Neural cell (in vitro differentiated cells): ENCODE measurements around the gene PTCD2. TPM values are rescaled to one million over a fixed set of nuclear protein-coding genes. Genes with fewer than 3 reads are reported as not detected.

Source experiments
- H2AFZ ChIP-seq: fragments of 200-600, 300-800 bp; sonication (generic), shearing (Covaris generic); 2 replicates; pipeline ENCODE4 v1.6.0; 2014; ENCODE audit warnings: low read depth, mild to moderate bottlenecking, antibody characterized with exemption, low read length, moderate library complexity
- H3F3A ChIP-seq: fragments of 200-600 bp; shearing (Covaris generic); 2 replicates; pipeline ENCODE4 v1.6.1; 2016; ENCODE audit warnings: mild to moderate bottlenecking, moderate library complexity, mixed read lengths, antibody characterized with exemption, low read length; ENCODE audit not compliant: insufficient read depth, poor library complexity, severe bottlenecking
- H3K27ac ChIP-seq: fragments of 200-600, 300-800 bp; sonication (generic), shearing (Covaris generic); 2 replicates; pipeline ENCODE4 v1.5.1; 2014; ENCODE audit warnings: mild to moderate bottlenecking, low read length, moderate library complexity
- H3K27me3 ChIP-seq: fragments of 300-800, 200-600 bp; sonication (generic), shearing (Covaris generic); 2 replicates; pipeline ENCODE4 v1.6.0; 2014; ENCODE audit warnings: mild to moderate bottlenecking, low read depth, low read length, moderate library complexity; ENCODE audit not compliant: insufficient read depth
- H3K36me3 ChIP-seq: fragments of 300-800, 200-600 bp; sonication (generic), shearing (Covaris generic); 2 replicates; pipeline ENCODE4 v1.5.1; 2014; ENCODE audit warnings: mild to moderate bottlenecking, antibody characterized with exemption, low read length, moderate library complexity; ENCODE audit not compliant: insufficient read depth
- H3K4me2 ChIP-seq: fragments of 300-800, 200-600 bp; sonication (generic), shearing (Covaris generic); 2 replicates; pipeline ENCODE4 v1.6.0; 2014; ENCODE audit warnings: mild to moderate bottlenecking, low read length
- H3K4me3 ChIP-seq: fragments of 300-800, 200-600 bp; sonication (generic), shearing (Covaris generic); 2 replicates; pipeline ENCODE4 v1.5.1; 2014; ENCODE audit warnings: mild to moderate bottlenecking, low read length, moderate library complexity
- H3K79me2 ChIP-seq: fragments of 200-600 bp; shearing (Covaris generic); replicated peaks from 2 replicates; pipeline ENCODE4 v1.6.0; 2014; ENCODE audit warnings: mild to moderate bottlenecking, low read length, moderate library complexity; ENCODE audit not compliant: insufficient read depth
- H3K9ac ChIP-seq: fragments of 300-800, 200-600 bp; sonication (generic), shearing (Covaris generic); 2 replicates; pipeline ENCODE4 v1.6.1; 2016; ENCODE audit warnings: mild to moderate bottlenecking, low read length, mixed read lengths
- H3K9me2 ChIP-seq: fragments of 200-600 bp; shearing (Covaris generic); 2 replicates; pipeline ENCODE4 v1.6.1; 2016; ENCODE audit warnings: mild to moderate bottlenecking, low read length, mixed read lengths; ENCODE audit not compliant: insufficient read depth
- H3K9me3 ChIP-seq: fragments of 200-600, 300-800 bp; sonication (generic), shearing (Covaris generic); 2 replicates; pipeline ENCODE4 v1.6.1; 2016; ENCODE audit warnings: mild to moderate bottlenecking, mixed run types, low read length, moderate library complexity, mixed read lengths
- H4K20me1 ChIP-seq: fragments of 200-600 bp; shearing (Covaris generic); 2 replicates; pipeline ENCODE4 v1.6.1; 2016; ENCODE audit warnings: mild to moderate bottlenecking, mixed run types; ENCODE audit not compliant: insufficient read depth
- EP300 ChIP-seq: fragments of 450-650 bp; conservative IDR thresholded peaks from 2 replicates; pipeline ENCODE4 v1.6.1; 2014; ENCODE audit warnings: antibody characterized with exemption, mild to moderate bottlenecking, moderate library complexity; ENCODE audit not compliant: poor library complexity, severe bottlenecking
- EZH2 ChIP-seq: fragments of 200-600, 300-800 bp; shearing (Covaris generic), sonication (generic); IDR thresholded peaks from 2 replicates; pipeline ENCODE4 v1.6.1; 2014; ENCODE audit warnings: antibody characterized with exemption, low read length, borderline replicate concordance, mild to moderate bottlenecking; ENCODE audit not compliant: insufficient read depth, poor library complexity, severe bottlenecking
- MXI1 ChIP-seq: fragments of 450-650 bp; conservative IDR thresholded peaks from 2 replicates; pipeline ENCODE4 v1.6.1; 2014; ENCODE audit warnings: antibody characterized with exemption, mild to moderate bottlenecking; ENCODE audit not compliant: poor library complexity, severe bottlenecking
- POLR2AphosphoS5 ChIP-seq: IDR thresholded peaks from 2 replicates; pipeline ENCODE4 v1.6.1; 2012
- RAD21 ChIP-seq: fragments of 450-650 bp; conservative IDR thresholded peaks from 2 replicates; pipeline ENCODE4 v1.6.1; 2014; ENCODE audit warnings: antibody characterized with exemption, mild to moderate bottlenecking, moderate library complexity
- SMC3 ChIP-seq: fragments of 450-650 bp; conservative IDR thresholded peaks from 2 replicates; pipeline ENCODE4 v1.6.1; 2014; ENCODE audit warnings: antibody characterized with exemption, mild to moderate bottlenecking, moderate library complexity; ENCODE audit not compliant: poor library complexity
- TAF1 ChIP-seq: IDR thresholded peaks from 2 replicates; pipeline ENCODE4 v1.6.1; 2012; ENCODE audit warnings: low read depth
- polyA plus RNA-seq: library from polyadenylated mRNA; depleted of rRNA; stranded (reverse); fragments of >200 nt; gene quantifications from 2 replicates; pipeline ENCODE4 v1.2.3, GENCODE V29; 2014
- TF ChIP-seq, protein P1 (sequence below): IDR thresholded peaks from 2 replicates; pipeline ENCODE4 v1.6.1; 2012; ENCODE audit warnings: borderline replicate concordance
- TF ChIP-seq, protein P2 (sequence below): fragments of 450-650 bp; IDR thresholded peaks from 2 replicates; pipeline ENCODE4 v1.5.1; 2014; ENCODE audit warnings: antibody characterized with exemption, mild to moderate bottlenecking, moderate library complexity; ENCODE audit not compliant: poor library complexity, severe bottlenecking

Gene PTCD2
- polyA plus RNA-seq, 1 donor from 2014 or later = 4.4 TPM

DNA sequence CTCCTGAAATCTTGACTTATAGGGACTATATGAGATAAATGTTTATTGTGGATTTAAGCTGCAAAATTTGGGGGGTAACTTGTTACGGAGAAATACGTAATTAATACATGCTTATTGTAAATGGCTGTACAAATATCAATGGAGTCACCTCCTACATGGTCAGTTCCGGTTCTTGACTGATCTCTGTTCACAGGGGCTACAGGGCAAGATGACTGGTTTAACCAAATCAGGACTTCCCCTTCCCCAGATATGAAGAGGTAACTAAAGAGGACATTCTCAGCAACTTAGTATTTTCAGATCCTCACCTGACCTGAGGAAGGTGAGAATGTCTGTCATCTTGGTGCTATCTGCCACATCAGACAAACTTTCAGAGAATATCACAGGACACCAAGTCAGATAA lies 54.7 kb downstream of the PTCD2 start:
- H3K27me3 ChIP-seq = no peaks in the 10 kb centered on the region
- no peak overlapping the region for H3K9ac ChIP-seq
- H3K9me2 ChIP-seq = no peaks in the 10 kb centered on the region
- TF ChIP-seq MXI1 (no peak), POLR2AphosphoS5 (no peak), EZH2 (no peak), RAD21 (no peak), SMC3 (no peak)
- TF ChIP-seq, protein P1, sequence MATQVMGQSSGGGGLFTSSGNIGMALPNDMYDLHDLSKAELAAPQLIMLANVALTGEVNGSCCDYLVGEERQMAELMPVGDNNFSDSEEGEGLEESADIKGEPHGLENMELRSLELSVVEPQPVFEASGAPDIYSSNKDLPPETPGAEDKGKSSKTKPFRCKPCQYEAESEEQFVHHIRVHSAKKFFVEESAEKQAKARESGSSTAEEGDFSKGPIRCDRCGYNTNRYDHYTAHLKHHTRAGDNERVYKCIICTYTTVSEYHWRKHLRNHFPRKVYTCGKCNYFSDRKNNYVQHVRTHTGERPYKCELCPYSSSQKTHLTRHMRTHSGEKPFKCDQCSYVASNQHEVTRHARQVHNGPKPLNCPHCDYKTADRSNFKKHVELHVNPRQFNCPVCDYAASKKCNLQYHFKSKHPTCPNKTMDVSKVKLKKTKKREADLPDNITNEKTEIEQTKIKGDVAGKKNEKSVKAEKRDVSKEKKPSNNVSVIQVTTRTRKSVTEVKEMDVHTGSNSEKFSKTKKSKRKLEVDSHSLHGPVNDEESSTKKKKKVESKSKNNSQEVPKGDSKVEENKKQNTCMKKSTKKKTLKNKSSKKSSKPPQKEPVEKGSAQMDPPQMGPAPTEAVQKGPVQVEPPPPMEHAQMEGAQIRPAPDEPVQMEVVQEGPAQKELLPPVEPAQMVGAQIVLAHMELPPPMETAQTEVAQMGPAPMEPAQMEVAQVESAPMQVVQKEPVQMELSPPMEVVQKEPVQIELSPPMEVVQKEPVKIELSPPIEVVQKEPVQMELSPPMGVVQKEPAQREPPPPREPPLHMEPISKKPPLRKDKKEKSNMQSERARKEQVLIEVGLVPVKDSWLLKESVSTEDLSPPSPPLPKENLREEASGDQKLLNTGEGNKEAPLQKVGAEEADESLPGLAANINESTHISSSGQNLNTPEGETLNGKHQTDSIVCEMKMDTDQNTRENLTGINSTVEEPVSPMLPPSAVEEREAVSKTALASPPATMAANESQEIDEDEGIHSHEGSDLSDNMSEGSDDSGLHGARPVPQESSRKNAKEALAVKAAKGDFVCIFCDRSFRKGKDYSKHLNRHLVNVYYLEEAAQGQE = no peak
- H3K36me3 ChIP-seq = no peaks in the 10 kb centered on the region
- H3K4me2 ChIP-seq = no peak overlapping the region
- H4K20me1 ChIP-seq = no peaks in the 10 kb centered on the region
- no peak overlapping the region for H2AFZ ChIP-seq
- H3K4me3 ChIP-seq = no peak overlapping the region
- H3F3A ChIP-seq = no peaks in the 10 kb centered on the region
- H3K27ac ChIP-seq = no peak overlapping the region
- H3K79me2 ChIP-seq = no peaks in the 10 kb centered on the region
- no peaks in the 10 kb centered on the region for H3K9me3 ChIP-seq

DNA sequence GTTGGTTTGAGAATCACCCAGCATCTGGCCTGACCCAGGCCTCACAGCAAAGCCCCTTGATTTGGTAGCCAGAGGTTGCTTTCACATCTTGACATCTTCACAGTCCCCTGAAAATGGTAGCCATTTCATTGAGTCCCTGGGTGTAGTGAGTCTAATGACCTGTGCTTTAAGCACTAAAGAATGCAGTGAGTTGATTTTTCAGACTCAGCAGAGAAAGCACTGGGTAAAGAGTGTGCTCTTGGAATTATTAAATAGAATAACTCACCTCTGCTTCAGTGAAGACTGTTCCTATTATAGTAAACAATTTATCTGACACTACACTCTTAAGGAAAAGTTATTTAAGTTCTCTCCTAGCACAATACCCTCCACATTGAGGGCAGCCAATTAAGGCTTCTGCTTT lies 56.2 kb downstream of the PTCD2 start:
- H3F3A ChIP-seq = no peaks in the 10 kb centered on the region
- H3K4me3 ChIP-seq = no peak overlapping the region
- H3K36me3 ChIP-seq = no peaks in the 10 kb centered on the region
- H3K9ac ChIP-seq = no peak overlapping the region
- TF ChIP-seq, protein P1 = no peak
- no peak for TF ChIP-seq MXI1
- TF ChIP-seq POLR2AphosphoS5 = no peak
- TF ChIP-seq EZH2 = no peak
- TF ChIP-seq SMC3 = no peak
- no peak for TF ChIP-seq TAF1
- TF ChIP-seq EP300 = no peak
- no peak for TF ChIP-seq RAD21
- TF ChIP-seq, protein P2, sequence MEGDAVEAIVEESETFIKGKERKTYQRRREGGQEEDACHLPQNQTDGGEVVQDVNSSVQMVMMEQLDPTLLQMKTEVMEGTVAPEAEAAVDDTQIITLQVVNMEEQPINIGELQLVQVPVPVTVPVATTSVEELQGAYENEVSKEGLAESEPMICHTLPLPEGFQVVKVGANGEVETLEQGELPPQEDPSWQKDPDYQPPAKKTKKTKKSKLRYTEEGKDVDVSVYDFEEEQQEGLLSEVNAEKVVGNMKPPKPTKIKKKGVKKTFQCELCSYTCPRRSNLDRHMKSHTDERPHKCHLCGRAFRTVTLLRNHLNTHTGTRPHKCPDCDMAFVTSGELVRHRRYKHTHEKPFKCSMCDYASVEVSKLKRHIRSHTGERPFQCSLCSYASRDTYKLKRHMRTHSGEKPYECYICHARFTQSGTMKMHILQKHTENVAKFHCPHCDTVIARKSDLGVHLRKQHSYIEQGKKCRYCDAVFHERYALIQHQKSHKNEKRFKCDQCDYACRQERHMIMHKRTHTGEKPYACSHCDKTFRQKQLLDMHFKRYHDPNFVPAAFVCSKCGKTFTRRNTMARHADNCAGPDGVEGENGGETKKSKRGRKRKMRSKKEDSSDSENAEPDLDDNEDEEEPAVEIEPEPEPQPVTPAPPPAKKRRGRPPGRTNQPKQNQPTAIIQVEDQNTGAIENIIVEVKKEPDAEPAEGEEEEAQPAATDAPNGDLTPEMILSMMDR = no peak
- no peak overlapping the region for H3K4me2 ChIP-seq
- no peaks in the 10 kb centered on the region for H3K79me2 ChIP-seq
- no peaks in the 10 kb centered on the region for H3K9me3 ChIP-seq
- H3K27me3 ChIP-seq = no peaks in the 10 kb centered on the region
- H4K20me1 ChIP-seq = no peaks in the 10 kb centered on the region
- H2AFZ ChIP-seq = no peak overlapping the region
- H3K27ac ChIP-seq = no peak overlapping the region
- H3K9me2 ChIP-seq = no peaks in the 10 kb centered on the region
